Activated CD4-positive, alpha-beta memory T cell treated with anti-CD3 and anti-CD28 coated beads for 36 hours (primary cell): Measurements from ENCODE around the gene GAB2. TPM values are rescaled to one million over a fixed set of nuclear protein-coding genes. Genes with fewer than 3 reads are reported as not detected.
A peak's percentile ranks its signal among the peaks of the same experiment; 100 is the strongest.
"Not testable (repeated sequence)": the region's sequence is repeated elsewhere in the genome, so short reads cannot be mapped to it uniquely, and the experiment has no call there.

Experiments
- CTCF ChIA-PET: fragments of 350-600 bp; sonication (Branson Sonifier 250); formaldehyde crosslinking; loops from one replicate; lab custom pipeline; 2021; ENCODE audit warnings: antibody characterized with exemption, inconsistent platforms; lab: Charles Lee
- POLR2A ChIA-PET: fragments of 350-600 bp; sonication (Branson Sonifier 250); formaldehyde crosslinking; loops from one replicate; lab custom pipeline; 2021; ENCODE audit warnings: antibody characterized with exemption; lab: Charles Lee
- DNase-seq: peaks from one replicate; pipeline ENCODE4 v3.0.0-alpha.2; 2020
- H3K27ac Mint-ChIP-seq: one replicate; pipeline ENCODE4 v1.8.0; 2021; ENCODE audit warnings: mixed read lengths
- H3K27me3 Mint-ChIP-seq: one replicate; pipeline ENCODE4 v1.8.0; 2021; ENCODE audit warnings: mixed read lengths
- H3K36me3 Mint-ChIP-seq: one replicate; pipeline ENCODE4 v1.8.0; 2021; ENCODE audit warnings: mixed read lengths
- H3K4me1 Mint-ChIP-seq: one replicate; pipeline ENCODE4 v1.8.0; 2021; ENCODE audit warnings: low read depth, mixed read lengths
- H3K4me3 Mint-ChIP-seq: one replicate; pipeline ENCODE4 v1.8.0; 2021; ENCODE audit warnings: mild to moderate bottlenecking, mixed read lengths
- H3K9me3 Mint-ChIP-seq: one replicate; pipeline ENCODE4 v1.8.0; 2021; ENCODE audit warnings: mixed read lengths
- intact Hi-C: fragments of 100-400 bp; cut with micrococcal nuclease; formaldehyde crosslinking; loops from one replicate; pipeline ENCODE4 v1.15.1; 2023
- total RNA-seq, 2 experiments: library from RNA; stranded (reverse); gene quantifications; one replicate each; pipeline ENCODE4 v1.2.3, GENCODE V29; 2021

GAB2 gene
- total RNA-seq, 2 experiments from 2014 or later: 8.9 to 11.1 TPM

DNA sequence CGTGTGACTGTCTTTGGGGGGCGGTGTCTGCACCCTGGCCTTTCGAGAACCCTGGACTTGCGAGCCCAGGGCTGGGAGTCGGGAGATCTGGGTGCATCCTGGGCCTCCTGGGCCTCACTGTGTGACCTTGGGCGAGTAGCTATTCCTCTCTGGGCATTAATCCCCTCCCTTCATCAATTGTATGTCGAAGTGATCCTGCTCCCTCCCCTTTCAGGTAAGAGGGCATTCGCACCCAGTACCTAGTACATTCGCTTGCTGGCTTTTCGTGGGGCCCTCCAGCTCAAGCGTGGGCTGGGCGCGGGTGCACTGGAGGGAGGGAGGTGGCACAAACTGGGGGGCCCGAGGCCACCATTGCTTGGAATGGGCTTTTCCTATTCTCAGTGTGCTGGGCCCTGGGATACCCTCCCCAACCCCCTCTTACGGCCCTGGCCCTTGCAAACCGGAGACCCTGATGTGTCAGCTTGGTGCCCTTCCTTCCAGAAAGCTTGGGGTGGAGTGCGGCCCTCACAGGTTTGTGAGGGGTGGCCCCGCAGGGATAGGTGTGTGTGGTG, 228.4 kb downstream of the GAB2 start:
- intact Hi-C loops: loop anchor here (2.0 to 5.0 kb wide), 3 partner anchors 110 to 367 kb away; partner anchors contain the start of genes AAMDC, NDUFC2 and RSF1
- Mint-ChIP-seq H3K9me3 (no peaks in the 10 kb centered on the region), H3K4me3 (peak overlapping the region; percentile 98), H3K27me3 (no peaks in the 10 kb centered on the region), H3K4me1 (peaks cover 60% of the 10 kb centered on the region), H3K27ac (peak overlapping the region; percentile 62), H3K36me3 (no peaks in the 10 kb centered on the region)
- ChIA-PET CTCF (interaction anchor here (1.2 to 2.2 kb wide), 4 partner anchors 50 to 375 kb away, joined by 3 to 8 read pairs (median 4); partner anchors contain the start of gene ALG8), POLR2A (interaction anchor here (1.0 to 2.6 kb wide), 5 partner anchors 13 to 385 kb away, joined by 3 to 13 read pairs (median 4); partner anchors contain the start of genes GAB2 and NARS2)
- DNase-seq: peak; percentile 17

GRCh38 chr11:78188286-78189173, 229.1 kb downstream of the GAB2 start, which contains the start of the genes KCTD21 and USP35:
Gene KCTD21 (minus strand): TSS chr11:78188626. CDS start chr11:78174554, 14,072 bp downstream.
Gene USP35 (plus strand): TSS chr11:78188919. CDS start chr11:78196246, 7,327 bp downstream.
- H3K27me3 Mint-ChIP-seq: no peaks in the 10 kb centered on the region

GRCh38 chr11:78187366-78188285, 230.0 kb downstream of the GAB2 start:
- ChIA-PET POLR2A (interaction anchor here (0.7 to 2.6 kb wide), 9 partner anchors 14 to 387 kb away, joined by 3 to 13 read pairs (median 5); partner anchors contain the start of genes ALG8, GAB2, INTS4 and NARS2), CTCF (interaction anchor here (0.8 to 2.2 kb wide), 5 partner anchors 15 to 377 kb away, joined by 3 to 8 read pairs (median 4); partner anchors contain the start of gene ALG8)
- DNase-seq: peak; percentile 93
- H3K4me3 Mint-ChIP-seq: peak overlapping the region; percentile 98
- peaks cover 5% of the 10 kb centered on the region for H3K36me3 Mint-ChIP-seq
- intact Hi-C loops: loop anchor here (1.0 to 5.0 kb wide), 10 partner anchors 15 to 456 kb away; partner anchors contain the start of genes AAMDC, ALG8, GAB2 and INTS4
- H3K9me3 Mint-ChIP-seq: no peaks in the 10 kb centered on the region
- H3K27ac Mint-ChIP-seq: peak overlapping the region; percentile 98
- peaks cover 50% of the 10 kb centered on the region for H3K4me1 Mint-ChIP-seq
- no peaks in the 10 kb centered on the region for H3K27me3 Mint-ChIP-seq

More at GRCh38 chr11:78188286-78189173, 229.1 kb downstream of the GAB2 start, which contains the start of the genes KCTD21 and USP35:
- Mint-ChIP-seq H3K27ac (peak within 1 kb of the TSS; percentile 98), H3K9me3 (no peaks in the 10 kb centered on the region), H3K4me3 (peak within 1 kb of the TSS; percentile 98), H3K4me1 (peaks cover 57% of the 10 kb centered on the region), H3K36me3 (no peaks in the 10 kb centered on the region)
- ChIA-PET CTCF (interaction anchor here (0.8 to 2.2 kb wide), 5 partner anchors 14 to 376 kb away, joined by 3 to 8 read pairs (median 4); partner anchors contain the start of gene ALG8), POLR2A (interaction anchor here (0.7 to 2.6 kb wide), 9 partner anchors 14 to 386 kb away, joined by 3 to 13 read pairs (median 5); partner anchors contain the start of genes ALG8, GAB2, INTS4 and NARS2)
- DNase-seq: peak; percentile 95
- intact Hi-C loops: loop anchor here (1.0 to 5.0 kb wide), 10 partner anchors 14 to 455 kb away; partner anchors contain the start of genes AAMDC, ALG8, GAB2 and INTS4

DNA sequence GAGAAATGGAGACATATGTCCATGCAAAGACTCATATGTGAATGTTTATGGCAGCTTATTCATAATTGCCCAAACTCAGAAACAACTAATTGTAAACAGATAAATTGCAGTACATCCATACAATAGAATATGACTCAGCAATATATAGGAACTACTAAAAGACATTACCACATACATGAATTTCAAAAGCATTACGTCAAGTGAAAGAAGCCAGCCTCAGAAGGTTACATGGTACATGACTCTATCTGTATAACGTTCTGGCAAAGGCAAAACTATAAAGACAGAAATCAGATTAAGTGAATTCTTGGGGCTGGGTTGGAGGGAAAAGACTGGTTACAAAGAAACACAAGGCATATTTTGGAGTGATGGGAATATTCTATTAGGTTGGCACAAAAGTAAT, 236.4 kb downstream of the GAB2 start:
- peaks cover 9% of the 10 kb centered on the region for H3K4me1 Mint-ChIP-seq
- peaks cover 11% of the 10 kb centered on the region for H3K9me3 Mint-ChIP-seq
- H3K4me3 Mint-ChIP-seq: no peak overlapping the region
- intact Hi-C loops: no loop called here
- DNase-seq: no peak
- CTCF ChIA-PET: no interaction called here
- H3K27ac Mint-ChIP-seq: no peak overlapping the region
- no peaks in the 10 kb centered on the region for H3K27me3 Mint-ChIP-seq
- peaks cover 26% of the 10 kb centered on the region for H3K36me3 Mint-ChIP-seq
- POLR2A ChIA-PET: no interaction called here

GRCh38 chr11:78180751-78181150, 236.9 kb downstream of the GAB2 start:
- intact Hi-C loops: no loop called here
- POLR2A ChIA-PET: no interaction called here

GRCh38 chr11:78179459-78180071, 238.1 kb downstream of the GAB2 start:
- intact Hi-C loops: no loop called here
- no peak for DNase-seq
- Mint-ChIP-seq H3K4me1 (peaks cover 3% of the 10 kb centered on the region), H3K4me3 (no peak overlapping the region), H3K9me3 (peaks cover 13% of the 10 kb centered on the region), H3K36me3 (peaks cover 28% of the 10 kb centered on the region), H3K27ac (no peak overlapping the region), H3K27me3 (no peaks in the 10 kb centered on the region)
- CTCF ChIA-PET: no interaction called here
- POLR2A ChIA-PET: no interaction called here

More at GRCh38 chr11:78180751-78181150, 236.9 kb downstream of the GAB2 start:
- peaks cover 28% of the 10 kb centered on the region for H3K36me3 Mint-ChIP-seq
- CTCF ChIA-PET: no interaction called here
- no peak overlapping the region for H3K27ac Mint-ChIP-seq
- H3K9me3 Mint-ChIP-seq: peaks cover 13% of the 10 kb centered on the region
- no peaks in the 10 kb centered on the region for H3K27me3 Mint-ChIP-seq
- DNase-seq: no peak
- H3K4me1 Mint-ChIP-seq: peaks cover 5% of the 10 kb centered on the region
- no peak overlapping the region for H3K4me3 Mint-ChIP-seq

- Mint-ChIP-seq H3K36me3 (peaks cover 32% of the 10 kb centered on the region), H3K9me3 (peaks cover 13% of the 10 kb centered on the region), H3K4me3 (no peak overlapping the region), H3K27ac (no peak overlapping the region), H3K27me3 (no peaks in the 10 kb centered on the region), H3K4me1 (peaks cover 3% of the 10 kb centered on the region)
- intact Hi-C loops: no loop called here
- ChIA-PET POLR2A (no interaction called here), CTCF (no interaction called here)
- no peak for DNase-seq
Measured at GRCh38 chr11:78177216-78177615, 240.4 kb downstream of the GAB2 start.

- DNase-seq: no peak
Measured at GRCh38 chr11:78176605-78177141, 240.9 kb downstream of the GAB2 start.

GRCh38 chr11:78175862-78176261, 241.8 kb downstream of the GAB2 start:
- H3K27me3 Mint-ChIP-seq, DNase-seq, CTCF ChIA-PET, H3K4me1 Mint-ChIP-seq, H3K4me3 Mint-ChIP-seq, H3K9me3 Mint-ChIP-seq, POLR2A ChIA-PET, H3K27ac Mint-ChIP-seq, intact Hi-C loops: not testable (repeated sequence)
- peaks cover 27% of the 10 kb centered on the region for H3K36me3 Mint-ChIP-seq

More at GRCh38 chr11:78176605-78177141, 240.9 kb downstream of the GAB2 start:
- Mint-ChIP-seq H3K4me3 (no peak overlapping the region), H3K27ac (no peak overlapping the region), H3K36me3 (peaks cover 32% of the 10 kb centered on the region), H3K4me1 (peaks cover 3% of the 10 kb centered on the region), H3K27me3 (no peaks in the 10 kb centered on the region), H3K9me3 (peaks cover 13% of the 10 kb centered on the region)
- intact Hi-C loops: no loop called here
- ChIA-PET CTCF (no interaction called here), POLR2A (no interaction called here)

- peaks cover 16% of the 10 kb centered on the region for H3K36me3 Mint-ChIP-seq
- POLR2A ChIA-PET: no interaction called here
- CTCF ChIA-PET: no interaction called here
Measured at GRCh38 chr11:78171951-78172350, 245.7 kb downstream of the GAB2 start.

More at GRCh38 chr11:78171951-78172350, 245.7 kb downstream of the GAB2 start:
- no peaks in the 10 kb centered on the region for H3K4me1 Mint-ChIP-seq
- H3K27ac Mint-ChIP-seq: no peak overlapping the region
- H3K9me3 Mint-ChIP-seq: peaks cover 4% of the 10 kb centered on the region
- intact Hi-C loops: no loop called here
- H3K4me3 Mint-ChIP-seq: no peak overlapping the region
- H3K27me3 Mint-ChIP-seq: no peaks in the 10 kb centered on the region
- no peak for DNase-seq
